ENCODE results near the gene HAGH.

HAGH gene

GRCh38 chr16:1777375-1778199, 49.0 kb downstream of the HAGH start:
- Histone ChIP-seq H3K27me3 (ENCODE audit: control insufficient read depth, low read length) (no peaks in the 10 kb centered on the region), H3K27ac (ENCODE audit: low read depth, low read length) (no peak overlapping the region), H3F3A (ENCODE audit: control insufficient read depth, insufficient read depth) (no peaks in the 10 kb centered on the region; the same call in 1 of the 2 replicates), H3K4me1 (ENCODE audit: control insufficient read depth, low read length) (peaks cover 21% of the 10 kb centered on the region), H3K4me3 (ENCODE audit: low read length) (no peak overlapping the region), H3K9me2 (replicated peaks; ENCODE audit: control insufficient read depth, low read length) (no peaks in the 10 kb centered on the region), H3K4me2 (ENCODE audit: low read length) (no peak overlapping the region), H3K9me3 (ENCODE audit: control insufficient read depth, insufficient read depth, low read length) (no peaks in the 10 kb centered on the region), H3K36me3 (ENCODE audit: control insufficient read depth, low read length) (peaks cover 44% of the 10 kb centered on the region), H4K20me1 (ENCODE audit: control insufficient read depth, insufficient read depth, low read depth, low read length) (no peaks in the 10 kb centered on the region), H3K79me2 (ENCODE audit: control insufficient read depth, low read length) (peaks cover 42% of the 10 kb centered on the region)
- no peak for TF ChIP-seq EZH2phosphoT487 (IDR thresholded peaks at IDR 0.05; ENCODE audit: borderline replicate concordance, low read length)
- no peak for TF ChIP-seq CTCF (IDR thresholded peaks at IDR 0.05; ENCODE audit: low read depth, low read length, poor library complexity, severe bottlenecking)

GRCh38 chr16:1776991-1777374, 49.6 kb downstream of the HAGH start:
- Histone ChIP-seq H3K4me1 (ENCODE audit: control insufficient read depth, low read length) (peaks cover 21% of the 10 kb centered on the region), H3K9me3 (ENCODE audit: control insufficient read depth, insufficient read depth, low read length) (no peaks in the 10 kb centered on the region), H3K79me2 (ENCODE audit: control insufficient read depth, low read length) (peaks cover 46% of the 10 kb centered on the region), H3K4me3 (ENCODE audit: low read length) (no peak overlapping the region), H3K27me3 (ENCODE audit: control insufficient read depth, low read length) (no peaks in the 10 kb centered on the region), H3K27ac (ENCODE audit: low read depth, low read length) (no peak overlapping the region), H3K9me2 (replicated peaks; ENCODE audit: control insufficient read depth, low read length) (no peaks in the 10 kb centered on the region), H3F3A (ENCODE audit: control insufficient read depth, insufficient read depth) (peaks cover 6% of the 10 kb centered on the region; the same call in 1 of the 2 replicates), H3K4me2 (ENCODE audit: low read length) (no peak overlapping the region), H3K36me3 (ENCODE audit: control insufficient read depth, low read length) (peaks cover 50% of the 10 kb centered on the region), H4K20me1 (ENCODE audit: control insufficient read depth, insufficient read depth, low read depth, low read length) (no peaks in the 10 kb centered on the region)
- no peak for TF ChIP-seq EZH2phosphoT487 (IDR thresholded peaks at IDR 0.05; ENCODE audit: borderline replicate concordance, low read length)

GRCh38 chr16:1776672-1776955, 50.0 kb downstream of the HAGH start:
- no peak overlapping the region for H3K27ac ChIP-seq (ENCODE audit: low read depth, low read length)
- peaks cover 54% of the 10 kb centered on the region for H3K36me3 ChIP-seq (ENCODE audit: control insufficient read depth, low read length)
- no peaks in the 10 kb centered on the region for H3K9me2 ChIP-seq (replicated peaks; ENCODE audit: control insufficient read depth, low read length)
- TF ChIP-seq CTCF (IDR thresholded peaks at IDR 0.05; ENCODE audit: low read depth, low read length, poor library complexity, severe bottlenecking) (no peak), EZH2phosphoT487 (IDR thresholded peaks at IDR 0.05; ENCODE audit: borderline replicate concordance, low read length) (no peak)
- no peaks in the 10 kb centered on the region for H4K20me1 ChIP-seq (ENCODE audit: control insufficient read depth, insufficient read depth, low read depth, low read length)
- peaks cover 20% of the 10 kb centered on the region for H3K4me1 ChIP-seq (ENCODE audit: control insufficient read depth, low read length)
- peaks cover 8% of the 10 kb centered on the region; the same call in 1 of the 2 replicates for H3F3A ChIP-seq (ENCODE audit: control insufficient read depth, insufficient read depth)
- no peaks in the 10 kb centered on the region for H3K27me3 ChIP-seq (ENCODE audit: control insufficient read depth, low read length)
- peaks cover 47% of the 10 kb centered on the region for H3K79me2 ChIP-seq (ENCODE audit: control insufficient read depth, low read length)
- no peak overlapping the region for H3K4me3 ChIP-seq (ENCODE audit: low read length)
- H3K4me2 ChIP-seq (ENCODE audit: low read length) = no peak overlapping the region
- H3K9me3 ChIP-seq (ENCODE audit: control insufficient read depth, insufficient read depth, low read length) = no peaks in the 10 kb centered on the region

All from DOHH2 (cell line).